GM21576 (cell line): Measurements from ENCODE around the gene CDHR5.

Experiments used
- ATAC-seq: cut with Tn5 transposase; IDR thresholded peaks from one replicate; pipeline ENCODE4 v1.9.1; 2021; ENCODE audit warnings: mild to moderate bottlenecking, moderate library complexity; ENCODE audit not compliant: unreplicated experiment

Gene CDHR5

DNA sequence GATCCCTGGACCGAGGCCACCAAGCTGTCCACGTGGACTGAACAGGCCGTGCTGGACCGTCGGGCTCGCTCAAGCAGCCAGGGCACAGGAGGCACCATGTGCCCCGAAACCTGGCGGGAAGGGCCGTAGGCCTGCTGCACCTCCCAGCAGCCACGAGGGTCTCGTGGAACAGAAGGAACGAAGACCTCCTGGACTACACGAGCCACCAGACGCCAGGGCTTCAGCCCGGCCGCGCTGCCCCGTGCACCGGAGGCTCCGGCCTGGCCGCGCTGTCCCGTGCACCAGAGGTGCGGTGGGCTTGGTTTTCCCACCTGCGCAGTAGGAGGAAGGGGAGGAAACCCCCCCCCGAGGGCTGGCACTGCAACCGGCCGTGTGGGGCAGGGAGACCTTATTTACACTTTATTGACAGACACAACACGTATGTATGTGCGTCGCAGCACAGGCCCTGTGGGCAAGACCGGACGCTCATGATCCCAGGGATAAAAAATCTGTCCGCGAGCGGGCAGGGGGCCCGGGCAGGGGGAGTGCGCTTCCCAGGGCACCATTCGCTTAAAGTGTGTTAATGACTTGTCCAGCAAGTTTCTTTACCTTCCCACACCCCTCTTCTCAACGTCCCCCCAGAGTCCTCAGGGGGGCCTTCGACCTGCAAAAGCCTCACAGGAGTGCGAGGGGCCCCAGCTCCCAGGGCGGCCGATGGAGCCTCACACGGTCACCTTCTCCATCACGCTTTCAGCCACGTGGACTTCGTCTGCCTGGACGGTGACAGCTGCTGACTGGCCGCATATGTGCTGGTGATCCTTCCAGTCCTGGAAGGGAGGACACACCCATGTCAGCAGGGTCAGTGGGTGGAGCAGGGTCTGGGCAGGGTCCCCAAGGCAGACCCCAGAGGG lies 19.3 kb upstream of the CDHR5 start:
- ATAC-seq = no peak

DNA sequence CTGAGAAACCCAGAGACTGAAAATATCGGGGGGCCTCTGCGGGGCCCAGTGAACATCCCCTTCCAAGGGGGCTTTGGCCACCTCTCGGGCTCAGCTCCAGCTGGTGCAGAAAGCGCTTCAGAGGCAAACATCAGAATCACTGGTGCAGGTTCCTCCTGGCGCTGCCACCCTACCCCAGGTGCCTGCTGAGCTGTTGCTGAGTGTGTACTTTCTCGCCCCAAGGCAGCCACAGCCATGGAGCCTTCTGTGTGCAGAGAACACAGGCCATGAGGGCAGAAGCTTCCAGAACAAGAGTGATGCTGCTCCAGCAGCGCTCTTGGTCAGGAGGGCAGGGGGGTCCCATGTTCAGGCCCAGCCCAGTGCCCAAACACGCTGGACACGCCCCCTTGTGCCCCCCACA lies 18.6 kb upstream of the CDHR5 start:
- no peak for ATAC-seq

DNA sequence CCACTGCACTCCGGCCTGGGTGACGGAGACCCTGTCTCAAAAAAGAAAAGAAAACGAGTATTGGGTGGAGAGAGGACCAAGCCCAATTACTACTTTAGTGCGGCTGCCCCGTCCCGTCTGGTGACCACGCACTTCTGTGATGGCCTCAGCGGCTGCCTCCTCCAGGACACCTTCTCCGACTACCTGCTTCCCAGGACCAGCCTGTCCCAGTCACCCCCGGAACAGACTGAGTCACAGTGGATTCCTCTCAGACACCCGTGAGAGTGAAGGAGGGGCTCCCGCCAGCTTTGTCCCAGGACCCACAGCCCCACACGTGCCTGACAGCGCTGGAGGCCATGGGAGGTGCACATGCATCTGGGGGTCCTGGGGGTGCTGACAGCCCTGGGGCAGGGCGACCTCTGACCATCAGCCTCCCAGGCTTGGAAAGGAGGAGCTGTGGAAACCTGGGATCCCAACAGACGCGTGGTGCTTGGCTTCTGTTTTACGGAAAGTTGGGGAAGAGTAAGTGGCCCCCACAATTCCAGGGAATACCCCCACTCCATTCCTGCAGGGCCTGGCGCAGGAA lies 17.1 kb upstream of the CDHR5 start:
- no peak for ATAC-seq

DNA sequence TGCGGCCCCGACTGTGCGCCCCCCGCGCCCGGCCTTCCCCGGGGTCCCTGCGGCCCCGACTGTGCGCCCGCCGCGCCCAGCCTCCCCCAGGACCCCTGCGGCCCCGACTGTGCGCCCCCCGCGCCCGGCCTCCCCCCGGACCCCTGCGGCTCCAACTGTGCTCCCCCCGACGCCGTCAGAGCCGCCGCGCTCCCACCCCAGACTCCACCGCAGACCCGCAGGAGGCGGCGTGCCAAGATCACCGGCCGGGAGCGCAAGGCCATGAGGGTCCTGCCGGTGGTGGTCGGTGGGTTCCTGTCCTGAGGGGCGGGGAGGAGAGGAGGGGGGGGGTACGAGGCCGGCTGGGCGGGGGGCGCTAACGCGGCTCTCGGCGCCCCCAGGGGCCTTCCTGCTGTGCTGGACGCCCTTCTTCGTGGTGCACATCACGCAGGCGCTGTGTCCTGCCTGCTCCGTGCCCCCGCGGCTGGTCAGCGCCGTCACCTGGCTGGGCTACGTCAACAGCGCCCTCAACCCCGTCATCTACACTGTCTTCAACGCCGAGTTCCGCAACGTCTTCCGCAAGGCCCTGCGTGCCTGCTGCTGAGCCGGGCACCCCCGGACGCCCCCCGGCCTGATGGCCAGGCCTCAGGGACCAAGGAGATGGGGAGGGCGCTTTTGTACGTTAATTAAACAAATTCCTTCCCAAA lies 15.4 kb upstream of the CDHR5 start:
- ATAC-seq = no peak

GRCh38 chr11:639332-639955 lies 14.7 kb upstream of the CDHR5 start:
- no peak for ATAC-seq

GRCh38 chr11:638631-639331 lies 14.0 kb upstream of the CDHR5 start:
- no peak for ATAC-seq

DNA sequence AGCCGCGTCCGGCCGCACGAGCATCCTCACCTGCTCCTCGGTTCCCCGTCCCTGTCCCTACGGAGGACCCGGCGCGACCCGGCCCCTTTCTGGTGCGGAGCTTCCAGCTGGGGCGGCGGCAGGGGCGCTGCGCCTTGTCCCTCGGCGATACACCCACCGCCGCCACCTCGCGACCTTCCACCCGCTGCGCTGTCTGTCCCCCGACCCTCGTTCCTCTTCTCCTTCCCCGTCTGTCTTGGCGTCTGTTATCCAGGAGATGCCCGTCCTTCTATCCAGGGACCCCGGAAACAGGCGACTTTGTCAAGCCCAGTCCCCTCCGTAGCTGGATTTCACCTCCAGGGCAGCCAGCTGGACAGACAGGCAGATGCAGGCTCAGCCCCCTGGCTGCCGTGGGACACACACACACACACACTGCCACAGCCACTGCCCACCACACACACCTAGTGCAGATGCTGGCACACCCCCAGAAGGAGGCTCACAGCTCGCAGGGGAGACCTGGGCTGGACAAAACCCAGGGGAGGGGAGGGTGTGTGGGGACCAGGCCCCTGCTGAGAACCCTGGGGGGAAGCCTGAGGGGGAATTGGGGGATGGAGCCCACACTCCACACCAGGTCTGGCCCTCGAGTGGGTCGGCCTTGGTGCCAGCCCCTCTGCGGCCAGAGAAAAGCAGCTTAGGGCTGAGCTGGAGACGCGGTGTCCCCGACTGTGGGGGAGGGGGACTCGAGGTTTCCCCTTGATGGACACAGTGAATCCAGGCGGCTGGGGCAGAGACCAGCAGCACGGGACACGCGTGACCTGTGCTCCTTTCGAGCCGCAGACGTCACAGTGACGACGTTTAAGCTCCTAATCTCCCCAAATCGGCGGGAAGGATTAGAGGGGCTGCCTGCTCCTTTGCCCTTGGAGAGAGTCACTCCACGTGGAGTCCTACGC lies 13.1 kb upstream of the CDHR5 start:
- no peak for ATAC-seq

- ATAC-seq = no peak
Measured at GRCh38 chr11:637333-637592, 12.5 kb upstream of the CDHR5 start.

DNA sequence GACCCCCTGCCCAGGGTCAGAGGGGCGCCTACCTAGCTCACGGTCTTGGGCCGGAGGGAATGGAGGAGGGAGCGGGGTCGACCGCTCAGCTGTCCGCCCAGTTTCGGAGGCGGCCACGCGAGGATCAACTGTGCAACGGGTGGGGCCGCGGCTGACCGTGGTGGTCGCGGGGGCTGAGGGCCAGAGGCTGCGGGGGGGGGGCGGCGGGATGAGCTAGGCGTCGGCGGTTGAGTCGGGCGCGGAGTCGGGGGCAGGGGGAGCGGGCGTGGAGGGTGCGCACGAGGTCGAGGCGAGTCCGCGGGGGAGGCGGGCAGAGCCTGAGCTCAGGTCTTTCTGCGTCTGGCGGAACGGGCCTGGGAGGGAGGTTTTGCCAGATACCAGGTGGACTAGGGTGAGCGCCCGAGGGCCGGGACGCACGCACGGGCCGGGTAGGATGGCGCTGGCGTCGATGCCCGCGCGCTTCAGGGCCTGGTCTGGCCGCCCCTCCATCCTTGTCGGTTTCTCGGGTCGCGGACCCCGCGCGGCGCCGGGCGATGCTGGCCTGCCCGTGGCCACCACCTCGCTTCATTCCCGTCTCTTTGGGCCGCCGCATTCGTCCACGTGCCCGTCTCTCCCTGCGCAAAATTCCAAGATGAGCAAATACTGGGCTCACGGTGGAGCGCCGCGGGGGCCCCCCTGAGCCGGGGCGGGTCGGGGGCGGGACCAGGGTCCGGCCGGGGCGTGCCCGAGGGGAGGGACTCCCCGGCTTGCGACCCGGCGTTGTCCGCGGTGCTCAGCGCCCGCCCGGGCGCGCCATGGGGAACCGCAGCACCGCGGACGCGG lies 12.0 kb upstream of the CDHR5 start, which contains the start of gene DRD4:
TSS of gene DRD4 (plus strand) at position 759 of the 822 bp plus-strand sequence. CDS start at position 795, 36 bp downstream.
- no peak for ATAC-seq

GRCh38 chr11:635945-636510 lies 11.3 kb upstream of the CDHR5 start:
- no peak for ATAC-seq

GRCh38 chr11:630871-631270 lies 6.1 kb upstream of the CDHR5 start:
- no peak for ATAC-seq

- ATAC-seq = peak; percentile 55
Measured at GRCh38 chr11:629237-629583, 4.5 kb upstream of the CDHR5 start.

GRCh38 chr11:628056-628455 lies 3.3 kb upstream of the CDHR5 start:
- no peak for ATAC-seq

GRCh38 chr11:627308-627576 lies 2.5 kb upstream of the CDHR5 start:
- no peak for ATAC-seq

DNA sequence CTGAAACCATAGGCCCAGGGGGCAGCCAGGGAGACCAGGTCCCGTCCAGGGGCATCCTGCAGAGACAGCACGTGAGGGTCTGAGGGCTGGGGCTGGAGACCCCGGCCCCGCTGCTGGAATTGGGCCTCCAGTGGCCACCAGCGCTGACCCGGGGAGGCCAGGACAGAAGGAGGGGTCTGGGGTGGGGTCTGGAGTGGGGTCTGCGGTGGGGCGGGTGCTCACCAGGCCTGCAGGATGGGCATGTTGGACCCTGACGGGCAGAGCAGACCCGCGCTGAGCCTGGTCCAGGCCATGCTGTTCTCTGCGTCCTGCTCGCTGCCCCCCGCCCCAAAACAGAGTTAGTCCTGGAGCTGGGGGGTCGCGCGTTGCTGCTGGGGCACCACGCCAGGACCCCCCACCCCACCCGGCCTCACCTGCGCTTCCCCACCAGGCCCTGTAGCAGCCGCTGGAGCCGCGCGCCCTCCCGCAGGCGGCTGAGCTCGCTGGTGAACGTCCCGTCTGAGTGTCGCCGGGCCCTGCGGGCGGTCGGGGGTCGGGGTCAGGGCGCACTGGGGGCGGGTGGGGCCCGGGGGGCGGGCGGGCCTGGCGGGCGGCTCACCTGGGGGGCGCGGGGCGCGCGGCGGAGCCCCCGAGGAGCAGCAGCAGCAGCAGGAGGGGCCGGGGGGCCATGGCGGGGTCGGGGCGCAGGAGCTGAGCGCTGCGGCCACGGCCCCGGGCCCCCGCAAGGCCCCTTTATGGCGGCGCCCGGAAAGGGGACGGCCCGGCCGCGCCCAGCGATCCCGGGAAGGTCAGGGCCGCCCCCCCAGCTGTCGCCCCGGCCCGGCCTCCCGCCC lies 1.9 kb upstream of the CDHR5 start, which contains the start of gene SCT:
TSS of gene SCT (minus strand) at position 707 of the 833 bp plus-strand sequence. CDS start at position 669, 38 bp downstream.
- no peak for ATAC-seq

- ATAC-seq = no peak
Measured at GRCh38 chr11:625636-626268, 997 bp upstream of the CDHR5 start.

- ATAC-seq = no peak
Measured at GRCh38 chr11:623999-624704, 603 bp downstream of the CDHR5 start.
